ENCODE measurements around the gene PYGO2. TPM values are rescaled to one million over a fixed set of nuclear protein-coding genes. Genes with fewer than 3 reads are reported as not detected.
"Not testable (repeated sequence)": the region's sequence is repeated elsewhere in the genome, so short reads cannot be mapped to it uniquely, and the experiment has no call there.

Gene PYGO2
- total RNA-seq, 2 experiments from 2014 or later: 30.3 to 32.8 TPM

- Histone ChIP-seq H3K36me3 (ENCODE audit: insufficient read depth, low read length) (peaks cover 50% of the 10 kb centered on the region), H3K4me1 (ENCODE audit: insufficient read depth, low read length) (peaks cover 42% of the 10 kb centered on the region), H3K27me3 (ENCODE audit: control insufficient read depth in 1 of 2, insufficient read depth in 2 of 2, low read length in 2 of 2) (no peaks in the 10 kb centered on the region), H3K9me3 (ENCODE audit: control insufficient read depth in 1 of 2, insufficient read depth in 1 of 2, low read length in 2 of 2) (no peaks in the 10 kb centered on the region), H3K4me3 (ENCODE audit: low read length) (no peak overlapping the region), H3K27ac (ENCODE audit: low read depth in 1 of 2, low read length in 2 of 2) (no peak overlapping the region)
- H3K9me3 Mint-ChIP-seq: no peaks in the 10 kb centered on the region
- ChIA-PET POLR2A (interaction anchor here (1.2 to 1.6 kb wide), 4 partner anchors 11 to 36 kb away, joined by 4 to 7 read pairs (median 6); partner anchors contain the start of gene PBXIP1), CTCF (interaction anchor here (0.6 to 2.3 kb wide), 7 partner anchors 10 to 57 kb away, joined by 3 to 22 read pairs (median 3); no protein-coding TSS in a partner anchor)
- no peaks in the 10 kb centered on the region for H3K27me3 Mint-ChIP-seq
- intact Hi-C loops (cut with DNase I, micrococcal nuclease): no loop called here
- H3K4me1 Mint-ChIP-seq (ENCODE audit: low read depth): peaks cover 20% of the 10 kb centered on the region
- H3K27ac Mint-ChIP-seq: no peak overlapping the region
- ATAC-seq (ENCODE audit: poor library complexity) (no peak), DNase-seq (peak in 3 of 14 experiments; percentile 37 to 50 (median 40))
- no peak overlapping the region for H3K4me3 Mint-ChIP-seq
- peaks cover 33% of the 10 kb centered on the region for H3K36me3 Mint-ChIP-seq (ENCODE audit: low read depth)
- no peak for TF ChIP-seq CTCF (IDR thresholded peaks at IDR 0.05)
Observed at GRCh38 chr1:154988058-154988954, 26.7 kb upstream of the PYGO2 start.

GRCh38 chr1:154987326-154987725 is 25.7 kb upstream of the PYGO2 start:
- H3K27me3 Mint-ChIP-seq: no peaks in the 10 kb centered on the region
- H3K36me3 Mint-ChIP-seq (ENCODE audit: low read depth): peaks cover 33% of the 10 kb centered on the region
- no peak for DNase-seq

GRCh38 chr1:154986736-154987135 is 25.2 kb upstream of the PYGO2 start:
- H3K27me3 Mint-ChIP-seq; H3K9me3 Mint-ChIP-seq; H3K9me3 ChIP-seq (ENCODE audit: control insufficient read depth in 1 of 2, insufficient read depth in 1 of 2, low read length in 2 of 2); DNase-seq; POLR2A ChIA-PET; H3K4me3 Mint-ChIP-seq; ATAC-seq (ENCODE audit: poor library complexity); H3K27me3 ChIP-seq (ENCODE audit: control insufficient read depth in 1 of 2, insufficient read depth in 2 of 2, low read length in 2 of 2); intact Hi-C loops (cut with DNase I, micrococcal nuclease); H3K27ac ChIP-seq (ENCODE audit: low read depth in 1 of 2, low read length in 2 of 2); H3K4me3 ChIP-seq (ENCODE audit: low read length); H3K27ac Mint-ChIP-seq: not testable (repeated sequence)
- H3K36me3 ChIP-seq (ENCODE audit: insufficient read depth, low read length): peaks cover 44% of the 10 kb centered on the region
- CTCF ChIA-PET: interaction anchor here (0.6 to 2.3 kb wide), 2 partner anchors 31 to 145 kb away, joined by 4 to 22 read pairs; no protein-coding TSS in a partner anchor
- H3K4me1 ChIP-seq (ENCODE audit: insufficient read depth, low read length): peaks cover 50% of the 10 kb centered on the region
- Mint-ChIP-seq H3K4me1 (ENCODE audit: low read depth) (peaks cover 20% of the 10 kb centered on the region), H3K36me3 (ENCODE audit: low read depth) (peaks cover 33% of the 10 kb centered on the region)

More at GRCh38 chr1:154987326-154987725, 25.7 kb upstream of the PYGO2 start:
- H3K4me1 Mint-ChIP-seq (ENCODE audit: low read depth): peaks cover 20% of the 10 kb centered on the region
- POLR2A ChIA-PET: interaction anchor here (0.7 to 1.6 kb wide), 4 partner anchors 13 to 35 kb away, joined by 3 to 7 read pairs (median 6); partner anchors contain the start of genes CKS1B and PBXIP1
- Histone ChIP-seq H3K36me3 (ENCODE audit: insufficient read depth, low read length) (peaks cover 44% of the 10 kb centered on the region), H3K4me1 (ENCODE audit: insufficient read depth, low read length) (peaks cover 48% of the 10 kb centered on the region), H3K9me3 (ENCODE audit: control insufficient read depth in 1 of 2, insufficient read depth in 1 of 2, low read length in 2 of 2) (no peaks in the 10 kb centered on the region), H3K4me3 (ENCODE audit: low read length) (no peak overlapping the region), H3K27ac (ENCODE audit: low read depth in 1 of 2, low read length in 2 of 2) (no peak overlapping the region), H3K27me3 (ENCODE audit: control insufficient read depth in 1 of 2, insufficient read depth in 2 of 2, low read length in 2 of 2) (no peaks in the 10 kb centered on the region)
- intact Hi-C loops (cut with DNase I, micrococcal nuclease): no loop called here
- H3K4me3 Mint-ChIP-seq: no peak overlapping the region
- H3K27ac Mint-ChIP-seq: no peak overlapping the region
- no peak for ATAC-seq (ENCODE audit: poor library complexity)
- H3K9me3 Mint-ChIP-seq: no peaks in the 10 kb centered on the region
- CTCF ChIA-PET: interaction anchor here (1.1 to 2.3 kb wide), 4 partner anchors 11 to 58 kb away, joined by 3 to 22 read pairs (median 5); no protein-coding TSS in a partner anchor
- TF ChIP-seq CTCF (IDR thresholded peaks at IDR 0.05): no peak
